Hematopoietic multipotent progenitor cell treated with erythropoietin and hydrocortisone succinate and interleukin-3 and kit ligand, for 6 days (in vitro differentiated cells): ENCODE measurements around the gene FOXO3.
"Not testable (repeated sequence)": the region's sequence is repeated elsewhere in the genome, so short reads cannot be mapped to it uniquely, and the experiment has no call there.

Experiments
- DNase-seq: peaks from one replicate; pipeline ENCODE4 v3.0.0-alpha.2; 2015

Gene FOXO3

DNA sequence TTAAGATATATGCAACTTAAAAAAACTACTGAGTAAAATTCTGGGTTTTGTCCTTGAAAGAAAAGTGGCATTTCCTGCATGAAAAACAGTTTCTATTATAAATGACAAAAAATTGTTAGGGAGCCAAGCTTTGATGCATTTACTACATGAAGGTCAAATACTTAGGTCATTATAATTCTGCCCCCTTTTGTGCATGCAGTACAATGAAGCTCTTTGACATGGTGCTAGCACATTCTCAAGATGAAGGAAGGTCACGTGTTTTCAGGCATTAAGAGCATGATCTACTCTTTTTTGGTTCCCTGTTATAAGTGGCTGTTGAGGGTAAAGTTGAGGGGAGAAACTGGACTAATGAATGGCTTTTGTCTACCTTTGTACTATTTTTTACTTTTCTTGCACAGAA lies 72.7 kb downstream of the FOXO3 start:
- no peak for DNase-seq

DNA sequence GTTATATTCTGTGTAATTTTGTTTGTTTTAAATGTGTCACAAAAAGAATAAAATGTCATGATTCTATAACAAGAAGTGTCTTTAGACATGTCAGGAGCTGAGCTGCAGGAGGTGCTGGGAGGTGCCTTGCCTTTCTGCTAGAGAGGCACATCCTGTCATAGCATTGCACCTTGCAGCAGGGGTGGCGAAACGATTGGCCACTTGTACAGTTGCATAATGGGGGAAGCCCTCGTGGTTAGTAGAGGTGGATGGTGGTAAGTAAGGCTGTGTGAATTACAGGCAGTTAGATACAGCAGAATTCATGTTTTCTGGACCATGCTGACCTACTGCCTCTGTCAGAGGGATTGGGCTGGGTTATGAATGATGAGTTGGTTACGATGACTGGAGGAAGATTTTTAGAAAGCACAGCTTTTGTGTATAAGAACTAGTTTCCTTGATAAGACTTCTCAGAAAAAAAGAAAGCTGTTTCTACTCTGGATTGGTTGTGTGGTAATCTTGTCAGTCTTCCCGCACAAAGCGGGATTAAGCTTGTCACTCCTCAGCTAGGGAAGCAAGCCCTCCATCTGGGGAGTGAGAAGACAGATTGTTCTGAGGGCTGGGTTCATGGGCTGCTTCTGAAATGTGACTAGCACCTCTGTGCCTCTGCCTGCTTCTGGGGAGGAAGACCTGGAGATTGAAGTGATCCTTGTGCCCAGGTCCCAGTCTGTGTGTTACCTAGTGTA lies 74.9 kb downstream of the FOXO3 start:
- peak; percentile 70 for DNase-seq

DNA sequence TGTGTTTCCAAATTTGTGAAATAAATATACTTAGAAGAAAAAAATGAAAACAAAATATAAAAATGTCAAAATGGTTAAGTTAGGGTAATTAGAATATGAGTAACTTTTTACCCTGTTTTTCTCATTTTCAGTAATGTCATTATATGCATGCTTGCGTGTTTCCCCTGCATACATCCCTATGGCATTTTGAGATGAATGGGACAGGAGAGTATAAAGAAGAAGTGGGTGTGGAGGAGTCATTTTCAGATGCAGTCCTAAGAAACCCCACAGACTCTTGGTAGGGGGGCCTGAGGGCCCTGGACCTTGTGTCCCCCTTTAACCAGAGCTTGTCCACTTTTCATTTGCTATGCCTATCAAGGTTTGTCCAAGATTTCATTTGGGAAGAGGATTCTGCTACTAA lies 77.2 kb downstream of the FOXO3 start:
- no peak for DNase-seq

DNA sequence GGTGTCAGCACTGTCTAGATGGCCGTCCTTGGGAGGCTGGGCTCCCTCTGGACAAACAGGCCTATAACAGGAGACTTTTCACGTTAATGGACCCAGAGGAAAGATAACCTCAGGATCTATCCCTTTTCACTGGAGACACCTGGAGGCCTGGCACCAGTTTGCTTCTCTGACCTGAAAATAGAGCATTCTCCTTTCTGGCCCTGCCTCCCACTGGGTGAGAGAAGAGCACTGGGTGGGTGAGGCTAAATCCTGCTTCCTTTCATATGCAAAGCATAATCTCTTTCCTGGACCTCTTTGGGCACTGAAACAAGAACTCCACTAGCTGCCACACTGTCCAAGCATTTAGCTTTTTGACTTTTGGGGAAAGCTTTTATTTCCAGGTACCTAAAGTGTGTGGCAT lies 78.3 kb downstream of the FOXO3 start:
- no peak for DNase-seq

DNA sequence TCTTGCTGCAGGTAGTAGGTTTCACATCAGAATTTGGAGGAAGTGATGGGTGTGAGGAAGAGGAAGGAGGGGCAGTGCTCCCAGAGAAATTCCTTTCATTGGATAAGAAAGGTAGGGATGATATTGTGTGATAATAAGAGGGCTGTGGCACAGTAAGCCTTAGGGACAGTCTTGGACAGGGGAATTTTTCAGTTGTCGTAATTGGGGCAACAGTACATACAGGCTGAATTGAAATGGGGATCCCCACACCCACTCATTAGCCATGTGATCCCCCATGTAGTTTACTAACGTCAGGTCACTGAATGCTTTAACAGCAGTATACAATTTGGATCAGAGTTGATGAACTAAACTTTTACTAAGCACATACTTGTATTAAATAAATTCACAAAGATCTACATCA lies 79.4 kb downstream of the FOXO3 start:
- no peak for DNase-seq

DNA sequence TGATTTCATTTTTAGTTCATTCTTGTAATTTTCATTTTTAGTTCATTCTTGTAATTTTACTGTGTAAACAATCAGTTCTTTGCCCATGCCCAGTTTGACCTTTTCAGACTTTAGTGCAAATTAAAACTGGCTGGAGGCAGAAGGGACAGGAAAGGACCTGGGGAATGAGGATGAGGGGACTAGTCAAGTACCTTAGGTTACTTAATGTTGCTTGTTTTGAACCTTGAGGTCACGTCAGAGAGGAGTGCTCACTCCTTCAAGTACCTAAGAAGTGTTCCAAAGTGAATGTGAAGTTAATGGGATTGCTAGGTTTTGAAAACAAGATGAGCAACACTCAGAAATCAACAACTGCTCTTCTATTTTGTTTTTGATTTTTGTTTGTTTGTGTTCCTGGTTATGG lies 82.5 kb downstream of the FOXO3 start:
- no peak for DNase-seq

DNA sequence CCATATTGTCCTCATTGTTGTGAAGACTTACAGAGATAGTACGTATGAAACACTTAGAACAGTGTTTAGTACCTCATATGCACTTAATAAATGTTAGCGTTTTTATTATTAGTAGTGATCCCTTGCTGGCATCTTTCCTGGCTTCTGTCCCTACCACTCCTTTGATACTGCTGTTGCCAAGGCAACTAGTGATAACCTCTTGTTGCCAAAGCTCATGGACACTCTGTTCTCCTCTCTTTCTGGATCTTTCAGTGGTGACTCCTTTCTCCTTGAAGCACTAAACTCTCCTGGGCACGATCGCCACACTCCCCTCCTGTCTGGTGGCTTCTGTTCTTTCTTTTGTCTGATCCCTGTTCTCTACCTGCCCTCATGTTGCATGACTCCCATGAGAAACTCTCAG lies 83.5 kb downstream of the FOXO3 start:
- no peak for DNase-seq

DNA sequence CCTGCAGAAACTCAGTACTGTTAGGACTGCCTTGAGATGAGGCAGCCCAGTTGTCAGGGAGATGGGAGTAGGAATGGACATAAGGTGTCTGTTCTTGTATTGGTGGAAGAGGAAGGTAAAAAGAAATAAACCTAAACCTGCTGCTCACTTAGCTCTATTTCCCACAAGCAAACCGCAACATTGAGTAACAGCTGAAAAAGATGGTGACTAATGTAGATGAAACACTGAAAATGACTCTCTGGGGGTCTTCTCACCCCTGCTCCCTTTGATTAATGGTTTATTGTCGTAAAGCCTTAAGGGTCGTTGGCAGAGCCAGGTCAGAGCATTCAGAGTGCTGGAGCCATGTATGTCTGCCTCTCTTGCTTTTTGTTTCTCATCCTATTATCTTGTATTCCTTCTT lies 87.5 kb downstream of the FOXO3 start:
- DNase-seq, result no peak

DNA sequence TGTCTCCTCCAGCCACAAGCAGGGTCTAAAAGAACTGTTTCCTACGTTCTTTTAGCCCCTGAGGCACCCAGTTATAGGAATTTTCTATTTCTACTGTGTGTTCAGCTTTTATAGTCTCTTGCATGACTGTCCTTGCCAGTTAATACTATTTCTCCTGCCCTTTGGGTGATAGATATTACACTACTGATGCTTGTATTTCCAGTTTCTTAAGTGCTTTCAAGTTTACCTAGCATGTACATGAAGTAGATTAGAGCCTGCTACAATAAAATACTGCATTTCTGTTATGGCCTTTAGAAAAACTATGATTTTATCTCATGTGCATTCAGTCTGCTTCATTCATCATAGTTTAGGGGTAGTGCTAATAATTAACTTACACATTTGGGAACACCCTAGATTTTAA lies 89.6 kb downstream of the FOXO3 start:
- no peak for DNase-seq

DNA sequence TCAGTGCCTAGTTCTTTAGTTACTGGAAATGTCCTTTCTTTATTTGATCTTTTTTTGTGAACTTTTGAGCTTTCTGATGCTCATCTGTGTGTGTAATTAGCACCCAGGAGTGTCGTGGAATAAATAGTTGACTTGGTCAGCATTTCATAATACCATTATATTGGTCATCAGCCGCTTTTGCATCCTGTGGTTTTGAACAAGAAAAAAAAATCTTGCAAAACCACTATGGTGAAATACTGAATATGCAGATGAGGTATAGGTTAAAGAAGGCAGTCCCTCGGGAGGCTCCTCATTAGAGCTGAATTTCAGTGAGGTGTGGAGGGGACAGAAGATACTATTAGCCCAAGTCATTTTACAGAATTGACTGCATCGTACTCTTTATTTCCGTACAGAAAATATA lies 90.1 kb downstream of the FOXO3 start:
- peak; percentile 59 for DNase-seq

DNA sequence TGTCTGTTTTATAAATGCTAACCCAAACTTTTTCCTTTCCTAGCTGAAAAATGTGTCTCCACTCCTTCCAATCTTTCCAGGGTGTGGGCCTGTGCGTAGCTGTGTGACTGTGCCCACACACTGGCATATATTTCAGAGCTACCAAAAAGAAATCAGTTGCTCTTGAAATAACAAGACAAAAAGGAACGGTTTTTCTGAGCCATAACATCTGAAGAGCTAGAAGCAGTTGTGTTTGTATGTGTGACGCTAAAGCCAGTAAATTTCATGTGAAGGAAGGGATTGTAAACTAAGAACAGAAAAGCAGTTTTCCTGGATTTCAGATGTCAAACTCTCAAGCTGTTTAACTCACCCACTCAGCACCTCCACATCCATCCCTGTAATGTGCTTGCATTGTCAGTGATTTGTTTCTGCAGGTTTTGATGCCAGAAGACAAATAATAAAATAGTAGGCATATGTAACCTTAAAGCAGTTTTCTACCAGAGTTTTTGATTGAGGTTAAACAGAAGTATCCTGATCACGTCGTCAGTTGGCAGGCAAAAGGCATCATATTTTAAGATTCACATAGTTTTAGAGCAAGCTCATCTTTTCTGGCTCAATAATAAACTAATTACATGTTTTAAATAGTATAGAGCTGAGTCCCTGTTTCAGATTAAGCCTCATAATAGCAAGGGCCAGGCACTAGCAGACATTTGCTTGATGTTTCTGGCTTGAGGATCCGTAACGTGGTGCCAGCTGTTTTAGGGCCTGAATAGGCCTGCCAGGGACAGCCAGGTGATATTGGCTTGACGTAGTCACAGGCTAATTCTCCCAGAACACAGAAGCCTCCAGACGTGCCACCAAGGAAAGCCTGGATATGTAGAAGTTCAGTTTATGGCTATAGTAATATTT lies 90.9 kb downstream of the FOXO3 start:
- DNase-seq, result no peak

DNA sequence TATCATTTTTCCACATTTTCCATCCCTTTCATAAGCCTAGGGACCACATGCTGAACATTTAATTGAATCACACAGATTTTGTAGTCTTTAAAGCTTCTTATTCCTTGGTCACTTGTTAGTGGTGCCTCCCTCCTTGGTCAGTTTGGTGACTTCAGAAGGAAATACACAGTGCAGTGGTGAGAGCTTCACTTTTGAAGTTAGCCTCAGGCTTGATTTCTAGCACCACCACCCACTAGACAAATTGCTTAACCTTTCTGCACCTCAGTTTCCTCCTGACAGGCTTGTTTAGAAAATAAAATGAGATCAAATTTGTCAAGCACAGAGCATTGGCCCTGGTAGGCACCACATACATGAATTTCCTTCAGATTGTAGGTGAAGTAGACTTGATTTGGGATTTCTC lies 91.7 kb downstream of the FOXO3 start:
- DNase-seq, result no peak

DNA sequence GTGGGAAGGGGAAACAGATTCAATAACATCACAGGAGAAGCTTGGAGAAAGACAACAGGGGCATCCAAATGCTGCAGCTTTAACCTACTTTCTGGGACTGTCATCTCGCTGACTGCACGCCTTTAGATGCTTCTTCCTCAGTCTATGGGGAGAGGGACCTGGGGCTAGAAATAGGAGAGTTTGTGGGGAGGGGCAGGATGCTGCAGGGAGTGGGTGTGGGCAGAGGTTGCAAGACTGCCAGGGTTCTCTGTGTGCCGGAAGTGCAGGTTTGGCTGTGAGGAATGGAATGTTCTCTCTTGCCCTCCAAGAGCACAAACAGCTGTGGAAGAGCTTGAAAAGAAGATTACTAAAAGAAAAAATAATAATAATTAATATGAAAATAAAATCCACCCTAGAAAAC lies 93.2 kb downstream of the FOXO3 start:
- no peak for DNase-seq

DNA sequence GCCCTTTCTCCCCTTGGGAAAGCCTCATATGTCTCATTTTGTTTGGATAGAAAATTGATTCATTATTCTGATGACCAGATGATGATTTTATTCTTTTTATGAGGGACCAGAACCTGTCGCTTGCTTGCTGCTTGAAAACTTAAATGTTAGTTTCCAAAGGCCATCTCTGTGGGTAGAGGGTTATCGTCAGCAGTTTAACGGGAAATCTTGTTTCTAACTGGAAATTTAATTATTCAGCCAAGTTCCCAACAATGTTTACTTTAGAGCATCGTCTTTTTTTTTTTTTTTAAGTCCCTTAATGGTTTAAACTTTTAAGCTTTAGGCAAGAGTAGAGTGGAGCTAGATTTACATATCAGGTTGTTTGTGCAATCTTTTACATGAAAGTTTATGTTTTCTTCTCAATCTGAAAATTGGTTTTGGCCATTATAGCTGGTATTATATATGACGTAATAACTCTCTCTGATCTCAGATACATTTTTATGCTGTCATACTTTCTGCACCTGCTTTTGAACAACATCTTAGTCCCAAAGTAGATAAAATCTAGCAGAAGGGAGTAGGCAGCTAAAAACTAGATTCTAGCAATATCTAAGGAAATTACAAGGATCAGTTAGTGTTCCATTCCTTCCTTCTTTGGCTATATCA lies 93.9 kb downstream of the FOXO3 start:
- DNase-seq, result no peak

DNA sequence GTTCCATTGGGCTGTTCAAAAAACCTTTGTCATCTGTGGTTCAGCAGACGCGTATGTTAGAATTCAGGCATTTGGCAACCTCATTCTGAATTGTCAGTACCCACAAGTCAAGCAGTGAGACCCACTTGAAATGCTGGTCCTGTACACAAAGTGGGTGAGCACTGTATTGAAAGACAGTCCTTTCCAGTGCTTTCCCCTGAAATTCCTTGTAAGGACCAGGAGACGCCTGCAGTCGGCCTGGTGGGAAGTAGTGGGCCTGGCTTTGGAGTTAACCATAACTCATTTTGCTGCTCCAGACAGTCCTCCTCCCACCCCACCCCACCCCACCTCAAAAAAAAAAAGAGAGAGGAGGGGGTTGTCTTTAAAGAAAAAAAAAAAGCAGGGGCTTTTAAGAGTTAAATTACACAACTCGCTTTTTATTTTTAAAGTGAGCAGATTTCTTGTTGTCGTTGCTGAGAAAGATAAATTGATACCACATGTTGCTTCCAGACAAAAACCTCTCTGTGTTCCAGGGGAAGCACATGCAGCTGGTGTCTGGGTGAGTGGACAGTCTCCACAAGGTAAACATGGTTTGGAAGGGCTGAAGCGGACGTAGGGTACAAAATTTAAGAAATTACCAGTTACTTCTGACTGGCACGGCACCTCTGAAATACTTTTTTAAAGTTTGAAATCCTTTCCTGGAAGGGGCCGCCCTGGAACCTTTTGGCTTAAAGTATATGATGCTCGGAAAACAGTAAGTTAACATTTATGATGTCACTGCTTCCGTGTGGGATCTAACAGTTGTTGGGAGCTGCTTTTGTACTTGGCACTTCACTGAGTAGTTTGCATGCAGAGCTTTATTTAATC lies 95.3 kb downstream of the FOXO3 start:
- DNase-seq, result no peak

DNA sequence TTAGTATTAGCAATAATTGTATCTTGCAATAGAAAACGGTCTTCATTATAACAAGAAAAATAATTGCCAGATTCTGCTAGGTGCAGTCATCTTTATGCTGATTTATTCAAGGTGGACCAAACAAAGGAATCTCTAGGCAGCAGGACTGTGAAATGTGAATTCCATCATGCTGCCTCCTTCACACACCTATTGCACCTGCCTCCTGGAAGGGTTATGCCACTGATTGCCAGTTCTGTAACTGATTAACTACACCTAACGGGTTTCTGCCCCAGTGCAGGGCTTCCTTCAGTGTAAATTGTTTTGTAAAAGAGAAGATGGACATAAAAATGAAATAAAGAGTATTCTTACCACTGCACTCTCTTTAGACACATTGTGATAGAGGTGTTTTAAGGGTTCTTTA lies 96.1 kb downstream of the FOXO3 start:
- no peak for DNase-seq

DNA sequence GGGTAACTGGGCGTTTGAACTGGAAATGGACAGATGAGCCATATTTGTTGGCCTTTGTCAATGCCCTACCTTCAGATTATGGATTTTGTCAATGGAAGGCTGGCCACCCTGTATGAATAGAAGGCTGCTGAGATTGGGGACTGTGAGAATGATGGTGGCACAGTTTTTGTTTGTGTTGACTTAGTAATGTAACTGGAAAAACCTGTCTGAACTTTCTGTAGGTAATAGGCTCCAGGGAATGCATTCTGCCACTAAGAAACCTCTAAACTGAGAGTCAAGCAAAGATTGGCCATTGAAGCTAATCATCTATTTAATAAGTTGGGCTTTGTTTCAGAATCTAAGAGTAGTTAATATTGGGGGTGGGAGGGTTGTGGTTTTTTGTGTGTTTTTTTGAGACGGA lies 97.5 kb downstream of the FOXO3 start:
- no peak for DNase-seq

DNA sequence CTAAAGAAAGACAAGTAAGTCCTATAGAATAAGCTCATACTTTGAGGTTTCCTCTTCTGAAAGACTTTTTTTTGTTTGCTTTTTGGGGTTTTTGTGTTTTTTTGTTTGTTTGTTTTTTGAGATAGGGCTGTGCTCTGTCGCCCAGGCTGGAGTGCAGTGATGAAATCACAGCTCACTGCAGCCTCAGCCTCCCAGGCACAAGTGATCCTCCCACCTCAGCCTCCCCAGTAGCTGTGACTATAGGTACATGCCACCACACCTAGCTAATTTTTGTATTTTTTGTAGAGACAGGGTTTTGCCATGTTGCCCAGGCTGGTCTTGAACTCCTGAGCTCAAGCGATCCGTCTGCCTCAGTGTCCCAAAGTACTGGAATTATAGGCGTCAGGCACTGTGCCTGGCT lies 98.1 kb downstream of the FOXO3 start:
- DNase-seq, result not testable (repeated sequence)

DNA sequence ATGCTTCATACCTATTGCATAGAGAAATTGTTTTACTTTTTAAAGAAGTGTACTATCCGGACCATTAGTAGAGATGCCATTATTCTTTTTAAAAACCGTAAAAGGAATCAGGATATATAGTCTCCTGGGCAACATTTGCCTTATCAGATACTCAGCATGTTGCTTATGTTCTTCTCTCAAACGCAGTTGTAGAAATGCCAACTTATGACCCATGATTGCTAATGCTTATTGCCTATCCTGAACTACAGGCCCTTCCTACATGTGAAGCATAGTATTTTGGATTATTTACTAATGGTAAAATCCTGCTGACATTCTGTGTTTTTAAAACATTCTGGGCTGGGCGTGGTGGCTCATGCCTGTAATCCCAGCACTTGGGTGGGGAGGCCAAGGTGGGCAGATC lies 99.5 kb downstream of the FOXO3 start:
- peak; percentile 21 for DNase-seq

DNA sequence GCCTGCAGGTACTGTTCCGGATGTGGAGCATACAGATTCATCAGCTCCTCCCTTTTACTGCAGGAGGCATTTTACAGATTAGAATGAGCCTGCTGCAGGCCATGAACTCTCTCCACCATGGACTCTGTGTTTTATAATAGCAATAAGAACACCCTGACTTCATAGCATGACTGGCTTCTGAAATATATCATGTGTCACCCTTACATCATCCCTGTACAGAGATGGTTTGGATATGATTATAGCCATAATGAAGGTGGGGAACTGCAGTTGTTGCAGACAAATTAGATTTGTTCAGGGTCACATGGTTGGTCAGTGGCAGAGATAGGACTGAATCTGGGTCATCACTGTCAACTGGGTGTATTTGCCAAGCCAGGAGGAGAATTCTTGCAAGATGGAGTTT lies 100.7 kb downstream of the FOXO3 start:
- DNase-seq, result peak; percentile 52

DNA sequence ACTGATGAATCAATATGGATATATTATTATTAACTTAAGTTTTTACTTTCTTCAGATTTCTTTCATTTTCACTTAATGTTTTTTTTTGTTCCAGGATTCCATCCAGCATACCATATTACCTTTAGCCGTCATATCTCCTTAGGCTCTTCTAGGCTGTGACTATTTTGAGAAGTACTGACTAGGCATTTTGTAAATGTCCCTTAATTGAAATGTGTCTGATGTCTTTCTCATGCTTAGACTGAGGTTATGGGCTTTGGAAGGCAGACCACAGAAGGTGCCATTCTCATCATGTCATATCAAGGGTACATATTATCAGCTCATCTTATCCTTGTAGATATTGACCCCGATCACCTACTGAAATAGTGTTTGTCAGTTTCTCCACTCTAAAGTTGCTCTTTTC lies 101.3 kb downstream of the FOXO3 start:
- no peak for DNase-seq

DNA sequence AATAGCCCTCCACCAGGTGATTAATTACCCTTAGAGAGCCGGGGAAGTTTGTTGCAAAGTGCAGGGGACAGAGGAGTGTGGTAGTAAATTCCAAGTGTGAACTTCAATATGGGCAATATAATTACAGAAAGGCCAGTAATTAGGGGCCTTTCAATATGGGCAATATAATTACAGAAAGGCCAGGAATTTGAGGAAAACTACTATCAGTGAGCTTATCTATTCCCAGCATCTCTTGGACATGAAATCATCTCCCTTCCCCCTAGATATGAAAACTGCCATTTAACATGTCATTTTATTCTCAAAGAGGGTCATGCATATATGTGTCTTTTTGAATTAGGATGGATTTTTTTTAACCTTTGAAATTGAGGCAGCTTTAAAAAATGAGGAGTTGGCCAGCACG lies 102.0 kb downstream of the FOXO3 start:
- DNase-seq, result no peak

DNA sequence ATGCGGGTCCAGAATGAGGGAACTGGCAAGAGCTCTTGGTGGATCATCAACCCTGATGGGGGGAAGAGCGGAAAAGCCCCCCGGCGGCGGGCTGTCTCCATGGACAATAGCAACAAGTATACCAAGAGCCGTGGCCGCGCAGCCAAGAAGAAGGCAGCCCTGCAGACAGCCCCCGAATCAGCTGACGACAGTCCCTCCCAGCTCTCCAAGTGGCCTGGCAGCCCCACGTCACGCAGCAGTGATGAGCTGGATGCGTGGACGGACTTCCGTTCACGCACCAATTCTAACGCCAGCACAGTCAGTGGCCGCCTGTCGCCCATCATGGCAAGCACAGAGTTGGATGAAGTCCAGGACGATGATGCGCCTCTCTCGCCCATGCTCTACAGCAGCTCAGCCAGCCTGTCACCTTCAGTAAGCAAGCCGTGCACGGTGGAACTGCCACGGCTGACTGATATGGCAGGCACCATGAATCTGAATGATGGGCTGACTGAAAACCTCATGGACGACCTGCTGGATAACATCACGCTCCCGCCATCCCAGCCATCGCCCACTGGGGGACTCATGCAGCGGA lies 102.9 kb downstream of the FOXO3 start:
- not testable (repeated sequence) for DNase-seq
